ENCODE results near the gene PLEKHG3. TPM values are rescaled to one million over a fixed set of nuclear protein-coding genes. Genes with fewer than 3 reads are reported as not detected.

The PLEKHG3 gene
- total and polyA plus RNA-seq, 12 donors = 2.7 to 11.7 (median 8.9) TPM

DNA sequence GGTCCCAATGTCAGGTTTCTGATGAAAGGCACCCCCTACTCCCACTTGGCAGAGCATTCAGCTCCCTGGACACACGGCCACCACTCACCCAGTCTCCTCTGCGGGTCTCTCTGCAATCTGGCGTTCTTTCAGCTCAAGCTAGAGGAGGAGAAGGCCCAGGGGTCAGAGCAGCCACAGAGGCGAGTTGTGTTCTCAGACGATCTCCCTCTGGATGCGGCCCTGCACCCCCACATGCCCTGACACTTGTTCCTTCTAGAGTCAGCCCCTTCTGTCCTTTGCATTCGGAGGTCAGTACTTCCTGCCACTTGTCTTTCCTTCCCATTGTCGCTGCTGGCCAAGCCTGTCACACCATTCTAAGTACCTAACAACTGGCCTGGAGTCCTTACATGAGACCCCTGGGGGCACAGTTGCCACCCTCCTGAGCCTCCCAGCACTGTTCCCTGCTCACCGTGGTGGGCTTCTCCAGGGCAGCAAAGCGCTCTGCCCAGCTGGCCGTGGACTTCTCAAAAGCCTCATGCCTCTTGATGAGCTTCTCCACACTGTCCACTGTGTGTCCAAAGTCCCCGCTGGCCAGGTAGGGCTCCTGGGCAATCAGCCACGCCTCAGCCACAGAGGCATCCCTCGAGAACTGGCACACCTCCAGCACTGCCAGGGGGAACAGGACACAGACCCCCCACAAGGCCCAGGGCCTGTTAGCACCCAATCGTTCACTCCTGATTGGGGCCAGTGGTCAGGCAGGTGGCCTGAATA is 63.2 kb downstream of the PLEKHG3 start:
- 60 to 85% (median 73%) methylated on average over 8 to 15 of the region's 15 CpGs for WGBS, 4 donors
- H3K27ac ChIP-seq = no peak overlapping the region
- no peaks in the 10 kb centered on the region for H3K9me3 ChIP-seq (replicated peaks in 1 of 3)
- no peaks in the 10 kb centered on the region for H3K27me3 ChIP-seq
- DNase-seq = no peak
- H3K36me3 ChIP-seq (replicated peaks in 1 of 2) = no peaks in the 10 kb centered on the region
- intact Hi-C loops (cut with DNase I) = loop anchor here (5.0 to 10.0 kb wide), 4 partner anchors 95 to 423 kb away; no protein-coding TSS in a partner anchor
- peaks cover 2 to 23% of the 10 kb centered on the region in 2 donors for H3K4me1 ChIP-seq (replicated peaks in 1 of 2)
- TF ChIP-seq, protein P1, sequence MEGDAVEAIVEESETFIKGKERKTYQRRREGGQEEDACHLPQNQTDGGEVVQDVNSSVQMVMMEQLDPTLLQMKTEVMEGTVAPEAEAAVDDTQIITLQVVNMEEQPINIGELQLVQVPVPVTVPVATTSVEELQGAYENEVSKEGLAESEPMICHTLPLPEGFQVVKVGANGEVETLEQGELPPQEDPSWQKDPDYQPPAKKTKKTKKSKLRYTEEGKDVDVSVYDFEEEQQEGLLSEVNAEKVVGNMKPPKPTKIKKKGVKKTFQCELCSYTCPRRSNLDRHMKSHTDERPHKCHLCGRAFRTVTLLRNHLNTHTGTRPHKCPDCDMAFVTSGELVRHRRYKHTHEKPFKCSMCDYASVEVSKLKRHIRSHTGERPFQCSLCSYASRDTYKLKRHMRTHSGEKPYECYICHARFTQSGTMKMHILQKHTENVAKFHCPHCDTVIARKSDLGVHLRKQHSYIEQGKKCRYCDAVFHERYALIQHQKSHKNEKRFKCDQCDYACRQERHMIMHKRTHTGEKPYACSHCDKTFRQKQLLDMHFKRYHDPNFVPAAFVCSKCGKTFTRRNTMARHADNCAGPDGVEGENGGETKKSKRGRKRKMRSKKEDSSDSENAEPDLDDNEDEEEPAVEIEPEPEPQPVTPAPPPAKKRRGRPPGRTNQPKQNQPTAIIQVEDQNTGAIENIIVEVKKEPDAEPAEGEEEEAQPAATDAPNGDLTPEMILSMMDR (IDR thresholded peaks at IDR 0.05) = no peak
- no peak for TF ChIP-seq POLR2A (IDR thresholded peaks at IDR 0.05)
- H3K4me3 ChIP-seq = no peak overlapping the region

DNA sequence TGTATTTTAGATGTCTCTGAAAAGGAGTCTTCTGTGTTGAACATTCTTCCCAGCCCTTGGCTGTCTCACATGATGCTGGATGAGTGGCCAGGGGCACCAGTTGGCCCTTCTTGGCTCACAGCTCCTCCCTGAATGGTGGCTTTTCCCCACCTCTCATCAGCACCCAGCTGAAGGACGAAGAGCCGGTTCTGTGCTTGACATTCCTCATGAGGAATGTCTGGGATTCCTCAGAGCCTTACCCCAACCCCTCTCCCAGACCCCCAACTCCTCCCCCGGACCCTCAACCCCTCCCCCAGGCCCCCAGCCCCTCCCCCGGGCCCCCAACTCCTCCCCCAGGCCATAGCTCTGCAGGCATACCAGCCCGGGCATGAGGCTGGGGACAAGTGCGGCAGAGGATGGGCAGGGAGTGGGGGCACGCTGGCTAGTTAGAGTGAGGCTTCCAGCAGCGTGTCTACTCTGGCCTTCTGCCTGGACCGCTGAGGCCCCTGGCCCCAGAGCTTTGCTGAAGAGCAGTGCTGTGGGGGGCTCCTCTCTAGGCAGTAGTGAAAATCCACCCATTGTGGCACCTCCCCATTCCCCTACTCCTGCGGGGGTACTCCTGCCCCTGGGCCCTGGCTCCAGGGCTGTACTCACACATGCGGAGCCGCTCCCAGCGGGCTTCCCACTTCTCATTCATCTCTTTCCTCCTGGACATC is 64.3 kb downstream of the PLEKHG3 start:
- TF ChIP-seq POLR2A (IDR thresholded peaks at IDR 0.05) = no peak
- TF ChIP-seq, protein P1 (IDR thresholded peaks at IDR 0.05) = no peak
- WGBS, 4 donors = 74 to 93% (median 78%) methylated on average over 7 to 13 of the region's 13 CpGs
- H3K4me3 ChIP-seq = no peak overlapping the region
- no peaks in the 10 kb centered on the region for H3K9me3 ChIP-seq (replicated peaks in 1 of 3)
- no peak overlapping the region for H3K27ac ChIP-seq
- intact Hi-C loops (cut with DNase I) = loop anchor here (5.0 to 10.0 kb wide), 4 partner anchors 96 to 424 kb away; no protein-coding TSS in a partner anchor
- H3K27me3 ChIP-seq = no peaks in the 10 kb centered on the region
- DNase-seq = no peak
- peaks cover 0 to 14% of the 10 kb centered on the region in 2 donors for H3K4me1 ChIP-seq (replicated peaks in 1 of 2)
- no peaks in the 10 kb centered on the region for H3K36me3 ChIP-seq (replicated peaks in 1 of 2)

DNA sequence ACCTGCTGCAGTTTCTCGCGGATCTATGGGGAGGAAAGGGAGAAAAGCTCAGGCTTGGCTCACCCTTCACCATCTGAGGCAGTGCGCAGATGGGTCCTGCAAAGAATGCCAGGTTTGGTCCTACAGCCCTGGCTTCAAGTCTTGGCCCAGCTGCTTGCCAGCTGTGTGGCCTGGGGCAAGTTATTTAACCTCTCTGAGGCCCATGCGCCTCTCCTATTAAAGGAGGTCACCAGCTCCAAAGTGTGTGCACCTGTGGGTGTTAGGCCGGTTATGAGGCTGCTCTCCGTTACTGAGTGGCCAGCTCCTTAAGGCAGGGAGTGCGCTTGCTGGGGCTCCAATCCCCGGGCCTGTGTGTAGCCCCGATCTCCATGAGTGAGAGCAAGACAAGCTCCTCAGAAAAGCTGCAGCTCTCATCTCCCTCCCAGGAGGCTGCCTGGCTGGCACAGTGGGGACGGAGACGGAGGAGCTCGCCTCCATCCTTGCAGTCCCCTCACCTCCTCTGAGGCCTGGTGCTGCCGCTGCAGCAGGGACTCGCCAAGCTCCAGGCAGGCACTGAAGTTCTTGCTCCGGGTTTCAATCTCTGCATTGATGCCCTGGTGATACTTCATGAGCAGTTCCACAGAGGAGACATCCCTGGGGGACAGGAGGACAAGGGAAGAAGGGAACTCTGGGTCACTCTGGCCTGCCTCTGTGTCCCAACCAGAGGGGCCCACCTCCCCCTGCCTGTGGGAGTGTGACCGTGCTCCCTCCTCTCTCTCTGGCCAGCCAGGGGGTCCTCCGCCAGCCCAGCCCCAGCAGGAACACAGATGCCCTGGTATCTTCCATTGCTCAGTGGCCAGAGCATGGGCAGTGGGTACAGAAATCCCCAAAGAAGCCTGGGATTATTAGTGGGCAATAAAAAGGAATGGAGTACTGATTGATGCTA is 65.1 kb downstream of the PLEKHG3 start:
- Histone ChIP-seq H3K9me3 (replicated peaks in 1 of 3) (no peaks in the 10 kb centered on the region), H3K4me1 (replicated peaks in 1 of 2) (peaks cover 0 to 7% of the 10 kb centered on the region in 2 donors), H3K27me3 (no peaks in the 10 kb centered on the region), H3K4me3 (no peak overlapping the region), H3K27ac (no peak overlapping the region), H3K36me3 (replicated peaks in 1 of 2) (no peaks in the 10 kb centered on the region)
- intact Hi-C loops (cut with DNase I) = loop anchor here (5.0 to 10.0 kb wide), 4 partner anchors 97 to 425 kb away; no protein-coding TSS in a partner anchor
- no peak for DNase-seq
- TF ChIP-seq POLR2A (IDR thresholded peaks at IDR 0.05) = no peak
- TF ChIP-seq, protein P1 (IDR thresholded peaks at IDR 0.05) = no peak
- 79 to 91% (median 86%) methylated on average over 5 to 17 of the region's 17 CpGs for WGBS, 4 donors
